MM.1S (cell line): ENCODE data around the gene GPR137B.

ENCODE experiments used
- CTCF ChIP-seq: fragments of 300-600 bp; sonication (generic); IDR thresholded peaks from 2 replicates; pipeline ENCODE4 v1.5.1; 2016; ENCODE audit warnings: antibody characterized with exemption, low read length, mixed read lengths
- EZH2 ChIP-seq: fragments of 300-600 bp; sonication (generic); optimal IDR thresholded peaks from 2 replicates; pipeline ENCODE3; 2017; ENCODE audit warnings: low read depth, mild to moderate bottlenecking, antibody characterized with exemption, low read length, mixed read lengths
- EZH2phosphoT487 ChIP-seq: fragments of 300-600 bp; sonication (generic); IDR thresholded peaks from 2 replicates; pipeline ENCODE4 v1.6.1; 2018; ENCODE audit warnings: antibody characterized with exemption, low read length

- no peak for TF ChIP-seq CTCF
- TF ChIP-seq EZH2: no peak
- no peak for TF ChIP-seq EZH2phosphoT487
Observed at GRCh38 chr1:236211815-236212214, 69.5 kb downstream of the GPR137B start.
